ENCODE results near the gene NOP56.

NOP56 gene

DNA sequence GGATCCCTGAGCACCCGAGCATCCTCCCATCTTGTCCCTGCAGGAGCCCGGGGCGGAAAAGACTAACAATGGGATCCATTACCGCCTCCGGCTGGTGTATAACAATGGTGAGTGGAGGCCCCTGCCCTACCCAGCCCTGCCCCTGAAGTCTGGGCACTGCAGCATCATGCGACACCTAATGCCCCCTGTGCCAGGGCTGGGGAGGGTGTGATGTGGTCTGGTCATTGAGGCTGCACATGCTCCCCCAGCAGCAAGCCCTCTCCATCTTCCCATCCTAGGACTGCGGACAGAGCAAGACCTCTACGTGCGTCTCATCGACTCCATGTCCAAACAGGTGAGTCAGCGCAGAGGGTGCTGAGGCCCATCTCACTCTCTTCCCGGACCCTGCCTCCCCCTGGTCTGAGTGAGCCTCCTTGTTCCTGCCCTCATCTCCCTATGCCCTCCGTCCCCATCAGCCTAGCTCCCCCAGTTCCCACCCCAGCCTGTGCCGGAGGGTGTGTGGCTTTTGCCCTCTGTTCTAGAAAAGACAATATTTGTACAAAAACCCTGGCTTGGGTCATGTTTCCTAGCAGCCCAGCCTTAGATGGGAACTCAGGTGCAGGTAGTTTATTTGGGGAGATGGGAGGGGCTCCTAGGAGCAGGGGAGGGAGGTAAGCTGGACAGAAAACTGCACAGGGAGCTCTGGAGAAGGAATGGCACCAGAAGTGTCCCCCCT, 53.7 kb downstream of the NOP56 start:
- DNase-seq = no peak

DNA sequence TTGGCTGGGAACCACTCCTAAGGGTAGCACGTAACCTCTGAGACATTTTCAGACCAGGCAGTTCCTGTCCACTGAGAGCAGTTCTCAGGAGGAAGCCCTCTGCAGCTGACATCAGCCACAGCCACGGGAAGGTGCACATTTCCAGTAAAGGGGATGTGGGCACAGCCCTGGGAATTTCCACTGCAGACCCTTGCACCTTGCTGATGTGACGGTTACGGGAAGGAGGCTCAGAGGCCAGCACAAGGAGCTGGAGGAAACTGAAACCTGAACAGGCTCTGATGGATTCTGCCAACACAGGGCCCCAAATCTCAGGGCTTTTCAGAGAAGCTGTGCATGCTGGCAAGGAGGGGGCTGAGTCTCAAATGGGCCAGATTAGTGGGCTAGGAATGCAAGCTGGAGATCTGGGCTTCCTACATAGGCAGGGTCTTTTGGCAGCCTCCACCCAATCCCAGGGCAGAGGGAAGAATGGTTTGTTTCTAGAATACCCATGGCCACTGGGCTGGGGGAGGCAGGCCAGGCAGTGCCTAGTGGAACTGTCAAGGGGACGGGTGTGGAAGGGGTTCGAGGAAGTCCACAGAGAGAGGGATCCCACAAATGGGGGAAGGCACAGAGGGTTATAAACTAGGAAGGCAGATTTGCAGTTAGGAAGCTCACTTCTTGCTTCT, 54.4 kb downstream of the NOP56 start:
- DNase-seq = no peak

DNA sequence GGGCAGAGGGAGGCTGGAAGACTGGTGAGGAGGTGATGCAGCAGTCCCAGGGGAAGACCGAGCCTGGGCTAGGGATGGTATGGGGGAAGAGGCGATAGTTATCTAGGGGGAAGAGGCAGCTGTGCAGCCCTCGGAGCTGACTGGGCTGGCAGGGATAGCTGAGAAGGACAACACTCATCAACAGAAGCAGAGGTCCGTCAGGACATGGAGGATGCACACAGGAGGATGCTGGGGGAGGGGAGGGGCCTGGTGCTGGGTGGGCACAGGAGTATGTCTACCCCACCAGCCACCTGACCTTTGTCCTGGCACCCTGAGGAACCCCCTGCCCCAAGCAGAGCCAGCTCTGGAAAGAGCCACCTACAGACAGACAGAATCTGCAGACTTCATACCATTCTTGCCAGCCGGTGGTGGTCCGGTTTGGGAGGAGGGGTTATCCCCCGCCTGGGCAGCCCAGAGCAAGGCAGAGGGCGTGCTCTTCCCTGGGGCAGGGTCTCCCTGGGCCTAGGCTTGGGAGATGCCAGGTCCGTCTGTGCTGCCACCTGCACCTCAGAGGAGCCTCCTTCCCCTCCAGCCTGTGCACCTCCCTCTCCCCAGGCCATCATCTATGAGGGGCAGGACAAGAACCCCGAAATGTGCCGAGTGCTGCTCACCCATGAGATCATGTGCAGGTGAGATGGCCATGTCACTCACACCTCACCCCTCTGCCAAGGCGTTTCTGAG, 55.1 kb downstream of the NOP56 start:
- DNase-seq = no peak

Data from inflammatory macrophage treated with lipopolysaccharide for 1 hour (primary cell).